Mucosa of rectum (tissue), 2 donors: ENCODE results near the gene TMEM40.
"Not testable (repeated sequence)": the region's sequence is repeated elsewhere in the genome, so short reads cannot be mapped to it uniquely, and the experiment has no call there.

Source experiments
- H3K27ac ChIP-seq, 2 donors: one replicate each; pipeline ENCODE4 v1.7.0; 2013; ENCODE audit warnings: inconsistent platforms in 2 of 2, low read depth in 2 of 2, low read length in 2 of 2
- H3K27me3 ChIP-seq, 2 donors: one replicate each; pipeline ENCODE4 v1.7.0; 2013; ENCODE audit warnings: low read length in 2 of 2; ENCODE audit not compliant: control insufficient read depth in 2 of 2, insufficient read depth in 2 of 2
- H3K36me3 ChIP-seq, 2 donors: one replicate each; pipeline ENCODE4 v1.7.0; 2013; ENCODE audit warnings: low read length in 2 of 2; ENCODE audit not compliant: control insufficient read depth in 2 of 2, insufficient read depth in 2 of 2
- H3K4me1 ChIP-seq, 2 donors: one replicate each; pipeline ENCODE4 v1.7.0; 2013; ENCODE audit warnings: low read length in 2 of 2, mild to moderate bottlenecking in 1 of 2; ENCODE audit not compliant: control insufficient read depth in 2 of 2, insufficient read depth in 2 of 2
- H3K4me3 ChIP-seq, 2 donors: one replicate each; pipeline ENCODE4 v1.7.0; 2013; ENCODE audit warnings: low read length in 2 of 2
- H3K9ac ChIP-seq, 2 donors: one replicate each; pipeline ENCODE4 v1.7.0; 2013; ENCODE audit warnings: low read length in 2 of 2, low read depth in 1 of 2, mild to moderate bottlenecking in 1 of 2
- H3K9me3 ChIP-seq, 2 donors: one replicate each; pipeline ENCODE4 v1.7.0; 2013; ENCODE audit warnings: low read length in 2 of 2; ENCODE audit not compliant: control insufficient read depth in 2 of 2
- donor health status: healthy.
- donor health status: Normal muscosa, but diverticular disease.

TMEM40 gene

DNA sequence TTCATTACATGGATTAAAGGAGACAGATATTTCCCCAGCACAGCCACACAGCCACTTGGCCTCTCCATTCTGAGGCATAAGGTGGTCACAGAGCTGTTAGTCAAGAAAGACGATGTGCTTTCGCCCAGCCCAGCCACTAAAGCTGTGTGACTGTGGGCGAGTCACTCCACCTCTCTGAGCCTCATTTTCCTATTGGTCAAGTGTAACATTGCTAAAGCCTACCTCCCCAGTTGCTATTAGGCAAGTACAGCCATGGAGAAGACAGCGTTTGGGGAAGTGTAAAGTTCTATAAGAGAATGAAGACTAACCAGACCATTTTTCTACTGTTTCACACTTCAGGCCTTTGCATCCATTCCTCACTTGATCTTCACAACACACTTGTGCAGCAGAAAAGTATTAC lies 24.1 kb downstream of the TMEM40 start:
- Histone ChIP-seq H3K4me1 (no peaks in the 10 kb centered on the region), H3K4me3 (no peak overlapping the region), H3K36me3 (no peaks in the 10 kb centered on the region), H3K9me3 (no peaks in the 10 kb centered on the region), H3K9ac (no peak overlapping the region), H3K27me3 (no peaks in the 10 kb centered on the region), H3K27ac (no peak overlapping the region)

DNA sequence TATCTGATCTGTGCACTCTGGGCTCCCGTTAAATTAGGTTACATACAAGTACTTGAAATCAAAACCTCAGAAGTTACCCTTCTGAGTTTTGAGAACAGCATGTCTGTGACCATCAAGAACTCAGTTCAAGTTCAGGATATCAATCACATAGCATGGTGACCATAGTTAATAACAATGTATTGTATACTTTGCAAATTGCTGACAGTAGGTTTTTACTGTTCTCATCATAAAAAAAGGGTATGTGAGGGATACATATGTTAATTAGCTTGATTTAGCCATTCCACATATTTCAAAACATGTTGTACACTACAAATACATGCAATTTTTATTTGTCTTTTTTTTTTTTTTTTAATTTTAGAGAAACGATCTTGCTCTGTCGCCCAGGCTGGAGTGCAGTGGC lies 25.5 kb downstream of the TMEM40 start:
- no peaks in the 10 kb centered on the region for H3K9me3 ChIP-seq
- H3K4me3 ChIP-seq = no peak overlapping the region
- no peak overlapping the region for H3K27ac ChIP-seq
- no peaks in the 10 kb centered on the region for H3K4me1 ChIP-seq
- no peak overlapping the region for H3K9ac ChIP-seq
- no peaks in the 10 kb centered on the region for H3K36me3 ChIP-seq
- H3K27me3 ChIP-seq = no peaks in the 10 kb centered on the region

DNA sequence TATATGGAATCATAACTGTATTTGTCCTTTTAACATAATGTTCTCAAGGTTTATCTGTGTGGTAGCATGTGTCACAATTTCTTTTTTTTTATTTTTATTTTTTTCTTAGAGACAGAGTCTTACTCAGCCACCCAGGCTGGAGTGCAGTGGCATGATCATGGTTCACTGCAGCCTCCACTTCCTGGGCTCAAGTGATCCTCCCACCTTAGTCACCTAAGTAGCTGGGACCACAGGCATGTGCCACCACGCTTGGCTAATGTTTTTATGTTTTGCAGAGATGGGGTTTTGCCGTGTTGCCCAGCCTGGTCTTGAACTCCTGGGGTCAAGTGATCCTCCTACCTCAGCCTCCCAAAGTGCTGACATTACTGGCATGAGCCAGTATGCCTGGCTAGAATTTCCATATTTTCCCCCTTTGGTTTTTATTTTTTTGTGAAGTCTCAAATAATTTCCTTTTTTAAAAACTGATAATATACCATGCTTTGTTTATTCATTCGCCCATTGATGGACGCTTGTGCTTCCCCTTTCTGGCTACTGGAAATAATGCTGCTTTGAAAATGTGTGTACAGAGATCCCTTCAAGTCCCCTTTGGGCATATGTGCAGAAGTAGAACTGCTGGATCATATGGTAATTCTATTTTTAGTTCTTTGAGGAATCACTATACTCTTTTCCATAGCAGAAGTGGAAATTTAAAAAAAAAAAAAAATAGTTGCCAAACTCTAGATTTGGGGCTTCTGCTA lies 28.4 kb downstream of the TMEM40 start:
- Histone ChIP-seq H3K27ac (no peak overlapping the region), H3K4me3 (no peak overlapping the region), H3K36me3 (no peaks in the 10 kb centered on the region), H3K9ac (no peak overlapping the region), H3K4me1 (no peaks in the 10 kb centered on the region), H3K9me3 (no peaks in the 10 kb centered on the region), H3K27me3 (no peaks in the 10 kb centered on the region)

DNA sequence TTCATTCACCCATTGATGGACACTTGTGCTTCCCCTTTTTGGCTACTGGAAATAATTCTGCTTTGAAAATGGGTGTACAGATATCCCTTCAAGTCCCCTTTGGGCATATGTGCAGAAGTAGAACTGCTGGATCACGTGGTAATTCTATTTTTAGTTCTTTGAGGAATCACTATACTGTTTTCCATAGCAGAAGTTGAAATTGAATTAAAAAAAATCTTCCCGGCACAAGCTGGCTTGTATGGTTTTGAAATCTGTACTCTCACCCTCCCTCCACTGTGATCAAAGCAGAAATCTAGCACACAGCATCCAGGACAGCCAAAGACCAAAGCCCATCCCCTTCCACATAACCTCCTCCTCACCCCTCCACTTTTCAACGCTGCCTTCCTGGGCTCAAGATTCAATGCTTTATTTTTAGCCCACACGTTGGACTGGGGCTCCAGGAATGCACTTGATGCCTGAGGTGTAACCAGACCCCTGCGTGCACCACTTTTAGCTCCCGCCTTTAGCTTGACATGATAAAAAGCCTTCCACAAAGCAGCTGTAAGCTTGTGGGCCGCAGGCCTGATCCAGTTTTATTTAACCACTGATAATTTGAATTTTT lies 29.9 kb downstream of the TMEM40 start:
- Histone ChIP-seq H3K27me3 (no peaks in the 10 kb centered on the region), H3K4me3 (no peak overlapping the region), H3K9ac (no peak overlapping the region), H3K9me3 (no peaks in the 10 kb centered on the region), H3K4me1 (no peaks in the 10 kb centered on the region), H3K36me3 (no peaks in the 10 kb centered on the region), H3K27ac (no peak overlapping the region)

DNA sequence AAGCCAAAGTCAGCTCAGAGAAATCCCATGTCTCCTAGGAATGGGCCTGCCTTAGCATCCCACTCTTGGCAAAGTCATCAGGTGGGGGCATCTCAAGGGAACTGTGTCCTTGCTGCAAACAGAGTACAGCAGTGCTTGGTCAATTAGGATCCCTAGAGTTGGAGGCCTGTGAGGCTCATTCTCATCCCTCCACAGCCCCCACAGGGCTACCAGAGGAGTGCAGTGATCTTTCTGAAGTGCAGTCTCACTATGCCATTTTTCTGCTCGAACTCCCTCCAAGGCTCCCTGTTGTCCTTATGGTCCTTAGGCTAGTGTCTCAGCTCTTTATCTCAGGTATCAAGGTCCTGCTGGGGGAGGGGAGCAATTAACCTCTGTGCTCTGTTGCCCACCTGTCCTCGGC lies 31.1 kb downstream of the TMEM40 start:
- Histone ChIP-seq H3K4me3 (no peak overlapping the region), H3K9ac (no peak overlapping the region), H3K27ac (no peak overlapping the region), H3K9me3 (no peaks in the 10 kb centered on the region), H3K4me1 (no peaks in the 10 kb centered on the region), H3K27me3 (no peaks in the 10 kb centered on the region), H3K36me3 (no peaks in the 10 kb centered on the region)

DNA sequence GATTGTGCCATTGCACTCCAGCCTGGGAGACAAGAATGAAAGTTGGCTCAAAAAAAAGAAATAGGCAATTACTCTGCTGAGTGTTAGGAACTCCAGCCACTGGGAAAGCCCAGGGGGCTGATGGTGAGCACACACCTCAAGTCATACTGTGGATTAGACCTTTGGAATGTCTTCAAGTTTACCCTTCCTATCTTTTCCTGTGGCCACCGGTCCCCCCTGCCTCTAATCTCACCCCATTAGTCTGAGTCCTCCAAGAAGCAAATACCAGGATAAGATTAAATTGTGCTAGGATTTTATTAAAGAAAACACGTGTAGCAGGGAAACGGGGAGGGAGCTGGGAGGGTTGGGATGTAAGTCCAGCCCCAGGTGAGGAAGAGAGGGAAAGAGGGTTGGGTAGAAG lies 31.6 kb downstream of the TMEM40 start:
- Histone ChIP-seq H3K4me3 (no peak overlapping the region), H3K9ac (no peak overlapping the region), H3K9me3 (no peaks in the 10 kb centered on the region), H3K27ac (no peak overlapping the region), H3K36me3 (no peaks in the 10 kb centered on the region), H3K4me1 (no peaks in the 10 kb centered on the region), H3K27me3 (no peaks in the 10 kb centered on the region)

DNA sequence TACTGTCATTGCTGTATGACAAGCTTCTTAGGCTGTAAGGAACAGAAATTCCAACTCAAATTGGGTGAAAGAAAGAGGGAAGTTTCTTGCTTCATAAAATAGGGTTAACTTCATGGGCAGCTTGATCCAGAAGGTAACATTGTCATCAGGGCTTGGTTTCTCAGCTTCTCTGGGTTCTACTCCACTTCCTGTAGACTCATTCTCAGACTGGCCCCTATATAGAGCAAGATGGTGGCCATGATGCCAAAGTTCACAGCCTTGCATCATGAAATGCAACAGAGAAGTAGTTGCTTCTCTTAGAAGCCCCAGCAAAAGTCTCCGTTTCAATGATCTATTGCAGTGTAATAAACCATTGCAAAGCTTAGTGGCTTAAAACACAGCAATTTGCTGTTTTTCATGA lies 33.6 kb downstream of the TMEM40 start:
- no peak overlapping the region for H3K9ac ChIP-seq
- peaks cover 0 to under 1% of the 10 kb centered on the region in 2 donors for H3K4me1 ChIP-seq
- H3K27ac ChIP-seq = no peak overlapping the region
- H3K27me3 ChIP-seq = no peaks in the 10 kb centered on the region
- H3K9me3 ChIP-seq = no peaks in the 10 kb centered on the region
- H3K4me3 ChIP-seq = no peak overlapping the region
- H3K36me3 ChIP-seq = no peaks in the 10 kb centered on the region

DNA sequence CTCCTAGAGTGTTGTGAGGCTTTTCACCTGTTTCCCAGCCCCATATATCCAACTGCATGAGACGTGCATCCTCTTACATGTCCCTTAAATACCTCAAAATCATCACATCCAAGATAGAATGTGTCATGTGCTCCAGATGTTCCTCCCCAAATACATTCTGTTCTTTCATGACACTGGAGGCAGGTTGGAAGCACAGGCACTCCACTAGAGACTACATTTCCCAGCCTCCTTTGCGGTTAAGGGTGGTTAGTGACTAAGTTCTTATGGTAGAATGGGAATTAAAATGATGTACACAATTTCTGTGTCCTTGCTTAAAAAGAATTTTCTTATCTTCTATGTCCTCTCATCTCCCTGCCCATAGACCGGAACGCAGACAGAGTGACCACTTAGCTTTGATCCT lies 34.3 kb downstream of the TMEM40 start:
- H3K4me1 ChIP-seq = peaks cover 0 to 4% of the 10 kb centered on the region in 2 donors

DNA sequence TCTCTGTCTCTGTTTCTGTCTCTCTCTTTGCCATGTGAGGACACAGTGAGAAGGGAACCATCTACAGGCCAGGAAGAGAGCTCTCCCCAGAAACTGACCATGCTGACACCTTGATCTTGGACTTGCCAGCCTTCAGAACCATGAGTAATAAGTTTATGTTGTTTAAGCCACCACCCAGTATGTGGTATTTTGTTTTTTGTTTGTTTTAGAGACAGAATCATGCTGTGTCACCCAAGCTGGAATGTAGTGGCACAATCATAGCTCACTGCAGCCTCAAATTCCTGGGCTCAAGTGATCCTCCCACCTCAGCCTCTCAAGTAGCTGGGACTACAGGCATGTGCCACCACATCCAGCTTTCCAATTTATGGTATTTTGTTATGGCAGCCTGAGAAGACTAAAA lies 35.7 kb downstream of the TMEM40 start:
- not testable (repeated sequence) for H3K4me3 ChIP-seq, H3K4me1 ChIP-seq, H3K9ac ChIP-seq

More for the DNA sequence above, 34.3 kb downstream of the TMEM40 start:
- no peak overlapping the region for H3K27ac ChIP-seq
- H3K9ac ChIP-seq = no peak overlapping the region
- no peak overlapping the region for H3K4me3 ChIP-seq
- H3K36me3 ChIP-seq = no peaks in the 10 kb centered on the region
- no peaks in the 10 kb centered on the region for H3K9me3 ChIP-seq
- no peaks in the 10 kb centered on the region for H3K27me3 ChIP-seq

DNA sequence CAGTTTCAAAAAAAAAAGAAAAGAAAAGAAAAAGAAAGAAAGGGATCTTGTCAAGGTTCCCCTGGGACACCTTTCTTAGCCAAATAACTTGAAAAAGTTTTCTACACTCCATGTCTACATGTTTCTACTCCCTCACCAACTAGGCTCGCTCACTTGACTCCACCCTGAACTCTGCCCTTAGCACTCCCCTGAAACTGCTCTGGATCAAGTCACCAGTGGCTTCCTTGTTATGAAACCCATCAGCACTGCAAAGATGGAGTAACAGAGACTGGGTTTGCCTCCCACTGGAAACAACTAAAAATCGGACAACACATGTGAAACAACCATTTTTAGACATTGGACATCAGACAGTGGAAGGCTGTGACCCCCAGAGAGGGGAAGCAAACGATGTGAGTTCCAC lies 36.8 kb downstream of the TMEM40 start:
- Histone ChIP-seq H3K9me3 (no peaks in the 10 kb centered on the region), H3K27ac (no peak overlapping the region), H3K4me1 (peaks cover 0 to 4% of the 10 kb centered on the region in 2 donors), H3K9ac (no peak overlapping the region), H3K4me3 (no peak overlapping the region), H3K27me3 (no peaks in the 10 kb centered on the region), H3K36me3 (no peaks in the 10 kb centered on the region)

More for the DNA sequence above, 35.7 kb downstream of the TMEM40 start:
- H3K9me3 ChIP-seq, H3K27me3 ChIP-seq, H3K27ac ChIP-seq, H3K36me3 ChIP-seq: not testable (repeated sequence)
